ENCODE data around the gene CEBPA.

GRCh38 chr19:33297401-33298145, 4.8 kb downstream of the CEBPA start:
- TF ChIP-seq CTCF (IDR thresholded peaks at IDR 0.05) = no peak
- no peak for TF ChIP-seq POLR2A (IDR thresholded peaks at IDR 0.05)
- TF ChIP-seq EP300 (IDR thresholded peaks at IDR 0.05) = no peak

Measured in ovary (tissue), 3 donors.